HepG2 (cell line): ENCODE measurements around the gene DIAPH1. TPM values are rescaled to one million over a fixed set of nuclear protein-coding genes. Genes with fewer than 3 reads are reported as not detected.

Source experiments
- ATAC-seq: fragments of 200-7000 bp; cut with Tn5 transposase; 3 replicates; pipeline ENCODE4 v1.9.1; 2020; ENCODE audit warnings: mild to moderate bottlenecking, moderate library complexity
- BruUV-seq: library from RNA; stranded (reverse); fragments of 400-500 nt; replicated peaks from 2 replicates; lab custom pipeline; 2021; lab: Mats Ljungman, UMichigan
- CTCF ChIA-PET: fragments of 300-600 bp; formaldehyde crosslinking; extraction: SDS; loops from one replicate; lab custom pipeline; 2021; ENCODE audit warnings: low total read pairs, inconsistent platforms, low intra/inter-chr PET ratio; lab: Yijun Ruan, JAX
- POLR2A ChIA-PET: fragments of 350-600 bp; sonication (Branson Sonifier 250); formaldehyde crosslinking; loops from one replicate; lab custom pipeline; 2020; ENCODE audit warnings: antibody characterized with exemption, inconsistent platforms; lab: Yijun Ruan, JAX
- DNase-seq: peaks from one replicate; pipeline ENCODE4 v3.0.0-alpha.2; 2015; ENCODE audit warnings: low spot score
- FAIRE-seq: peaks from 3 replicates; lab custom pipeline; 2011; peaks lifted over from hg19 to GRCh38; lab: Jason Lieb, UNC
- H2AFZ ChIP-seq: one replicate; pipeline ENCODE4 v1.6.1; 2011; ENCODE audit warnings: low read length, inconsistent platforms
- H3K27ac ChIP-seq: fragments of 300-600 bp; 3 replicates; pipeline ENCODE4 v1.8.0; 2011; ENCODE audit warnings: mixed run types, mild to moderate bottlenecking, mixed read lengths, low read length, inconsistent platforms; ENCODE audit not compliant: insufficient read depth; ENCODE audit errors: extremely low read length
- H3K27me3 ChIP-seq, 2 experiments: fragments of 200-600 bp in 1 of 2; 2 replicates in 1 of 2; 3 replicates in 1 of 2; pipeline versions ENCODE4 v1.6.0 to v1.8.0; 2011; ENCODE audit warnings: low read length in 2 of 2, mild to moderate bottlenecking in 2 of 2, moderate library complexity in 2 of 2, inconsistent platforms in 1 of 2; ENCODE audit not compliant: insufficient read depth in 2 of 2, control insufficient read depth in 1 of 2
- H3K36me3 ChIP-seq, 2 experiments: fragments of 200-600 bp in 1 of 2; replicated peaks in 1 of 2; 2 replicates in 1 of 2; 3 replicates in 1 of 2; pipeline versions ENCODE4 v1.5.1 to v1.8.0; 2011; ENCODE audit warnings: low read length in 2 of 2, inconsistent platforms in 1 of 2; ENCODE audit not compliant: insufficient read depth in 2 of 2, control insufficient read depth in 1 of 2
- H3K4me1 ChIP-seq: 2 replicates; pipeline ENCODE4 v1.5.1; 2012; ENCODE audit warnings: low read length, inconsistent platforms; ENCODE audit not compliant: insufficient read depth
- H3K4me2 ChIP-seq: 2 replicates; pipeline ENCODE4 v1.6.0; 2011; ENCODE audit warnings: low read depth, low read length, inconsistent platforms
- H3K4me3 ChIP-seq, 3 experiments: fragments of 200-600 bp in 1 of 3; sonication (generic), shearing (Covaris generic) in 1 of 3; replicated peaks in 1 of 3; 2 replicates each; pipeline ENCODE4 v1.5.1; 2011 to 2016; ENCODE audit warnings: low read length in 3 of 3, inconsistent platforms in 2 of 3, low read depth in 2 of 3, mild to moderate bottlenecking in 2 of 3, control low read depth in 1 of 3, mixed read lengths in 1 of 3; ENCODE audit not compliant: insufficient read depth in 1 of 3
- H3K79me2 ChIP-seq: one replicate; pipeline ENCODE4 v1.6.1; 2011; ENCODE audit warnings: low read length, inconsistent platforms; ENCODE audit not compliant: insufficient read depth
- H3K9ac ChIP-seq: 2 replicates; pipeline ENCODE4 v1.6.0; 2011; ENCODE audit warnings: mild to moderate bottlenecking, low read depth, low read length, inconsistent platforms; ENCODE audit not compliant: insufficient read depth
- H3K9me3 ChIP-seq: 2 replicates; pipeline ENCODE4 v1.5.1; 2012; ENCODE audit warnings: mild to moderate bottlenecking, low read length
- H4K20me1 ChIP-seq: 2 replicates; pipeline ENCODE4 v1.6.0; 2011; ENCODE audit warnings: inconsistent platforms, mild to moderate bottlenecking, low read length, moderate library complexity; ENCODE audit not compliant: insufficient read depth
- ATF4 ChIP-seq, 2 experiments: fragments of 450-650 bp in 1 of 2; sonication (generic) in 1 of 2; formaldehyde crosslinking; IDR thresholded peaks; 2 replicates each; pipeline versions ENCODE4 v1.5.0 to v1.8.0; 2020 to 2022; ENCODE audit warnings: mild to moderate bottlenecking in 1 of 2, missing genetic modification reagents in 1 of 2
- BCL6 ChIP-seq: IDR thresholded peaks from 2 replicates; pipeline ENCODE4 v1.6.1; 2016; ENCODE audit warnings: missing genetic modification reagents, missing compliant biosample characterization
- CEBPG ChIP-seq: IDR thresholded peaks from 2 replicates; pipeline ENCODE4 v1.6.1; 2016
- HDAC1 ChIP-seq: sonication (generic); formaldehyde crosslinking; IDR thresholded peaks from 2 replicates; pipeline ENCODE4 v1.5.1; 2020; ENCODE audit warnings: mild to moderate bottlenecking, missing genetic modification reagents
- KMT2A ChIP-seq: sonication (generic); formaldehyde crosslinking; IDR thresholded peaks from 2 replicates; pipeline ENCODE4 v1.4.0; 2020; ENCODE audit warnings: missing genetic modification reagents
- MZF1 ChIP-seq: sonication (generic); formaldehyde crosslinking; IDR thresholded peaks from 2 replicates; pipeline ENCODE4 v1.8.1; 2023; ENCODE audit warnings: mild to moderate bottlenecking, missing genetic modification reagents, borderline replicate concordance
- NCOA2 ChIP-seq: sonication (generic); formaldehyde crosslinking; IDR thresholded peaks from 2 replicates; pipeline ENCODE4 v1.8.0; 2022; ENCODE audit warnings: inconsistent platforms
- NFIC ChIP-seq: IDR thresholded peaks from 2 replicates; pipeline ENCODE4 v1.6.1; 2012; ENCODE audit warnings: mild to moderate bottlenecking, low read length, inconsistent platforms
- NFRKB ChIP-seq: fragments of 450-650 bp; IDR thresholded peaks from 2 replicates; pipeline ENCODE4 v1.6.1; 2017
- POLR2AphosphoS5 ChIP-seq: IDR thresholded peaks from 2 replicates; pipeline ENCODE4 v1.6.1; 2012; ENCODE audit warnings: low read depth, low read length
- RBFOX2 ChIP-seq: fragments of 200-400 bp; formaldehyde crosslinking; IDR thresholded peaks from 2 replicates; pipeline ENCODE4 v1.6.1; 2017; ENCODE audit warnings: low read depth, mild to moderate bottlenecking, low read length
- RXRB ChIP-seq: IDR thresholded peaks from 2 replicates; pipeline ENCODE4 v1.6.1; 2016; ENCODE audit warnings: borderline replicate concordance, missing genetic modification reagents, missing compliant biosample characterization
- SATB2 ChIP-seq: sonication (generic); formaldehyde crosslinking; IDR thresholded peaks from 2 replicates; pipeline ENCODE4 v1.5.0; 2020; ENCODE audit warnings: missing genetic modification reagents
- SMC3 ChIP-seq: IDR thresholded peaks from 2 replicates; pipeline ENCODE4 v1.6.1; 2011; ENCODE audit warnings: low read length, improper control_type of control experiment
- ZNF180 ChIP-seq: sonication (generic); formaldehyde crosslinking; IDR thresholded peaks from 2 replicates; pipeline ENCODE4 v1.4.0; 2020; ENCODE audit warnings: low read depth, missing genetic modification reagents, borderline replicate concordance
- ZNF280D ChIP-seq: sonication (generic); formaldehyde crosslinking; IDR thresholded peaks from 2 replicates; pipeline ENCODE4 v1.5.1; 2020; ENCODE audit warnings: mild to moderate bottlenecking, missing genetic modification reagents
- ZNF382 ChIP-seq: sonication (generic); formaldehyde crosslinking; IDR thresholded peaks from 2 replicates; pipeline ENCODE4 v1.5.0; 2020; ENCODE audit warnings: missing genetic modification reagents, mild to moderate bottlenecking, borderline replicate concordance
- ZNF550 ChIP-seq: sonication (generic); formaldehyde crosslinking; IDR thresholded peaks from 2 replicates; pipeline ENCODE4 v1.4.0; 2020; ENCODE audit warnings: mild to moderate bottlenecking, missing genetic modification reagents, borderline replicate concordance
- WGBS: methylation state at CpG from one replicate; pipeline ENCODE4 v1.1.6; 2017; ENCODE audit warnings: low lambda C conversion rate; 5-methylcytosine and 5-hydroxymethylcytosine counted together
- in situ Hi-C: cut with HindIII; loops from 2 replicates; pipeline ENCODE4 v1.10.0; 2017; ENCODE audit warnings: low pct_unique_long_range_greater_than_20kb; ENCODE audit not compliant: extremely low pct_ligation_motif_present
- intact Hi-C: fragments of 100-400 bp; cut with micrococcal nuclease; formaldehyde crosslinking; loops from one replicate; pipeline ENCODE4 v1.10.0; 2022; ENCODE audit not compliant: unreplicated experiment
- polyA plus RNA-seq, 8 experiments: library from polyadenylated mRNA; depleted of rRNA in 3 of 8; stranded (reverse) in 7 of 8; unstranded in 1 of 8; fragments of >200 nt; fragmentation: Illumina TruSeq in 4 of 8; extraction: Trizol in 4 of 8; gene quantifications; 2 replicates each; pipeline versions ENCODE4 v1.2.1 to v1.2.3, GENCODE V29; 2011 to 2016; ENCODE audit warnings: low read depth in 4 of 8, missing spikeins in 1 of 8, mixed read lengths in 1 of 8; ENCODE audit not compliant: insufficient read depth in 1 of 8
- total RNA-seq, 5 experiments: library from RNA; depleted of rRNA; stranded (reverse); fragments of >200 nt; fragmentation: Illumina TruSeq; extraction: Trizol; gene quantifications; 2 replicates each; pipeline ENCODE4 v1.2.3, GENCODE V29; 2016; ENCODE audit warnings: low read depth in 1 of 5
- TF ChIP-seq, protein P1 (sequence below): sonication (generic); formaldehyde crosslinking; IDR thresholded peaks from 2 replicates; pipeline ENCODE4 v1.8.0; 2022; ENCODE audit warnings: mild to moderate bottlenecking, missing genetic modification reagents, borderline replicate concordance
- TF ChIP-seq, protein P2 (sequence below): IDR thresholded peaks from 2 replicates; pipeline ENCODE4 v1.6.1; 2016; ENCODE audit warnings: control low read depth

DIAPH1 gene
- total and polyA plus RNA-seq, 2 of the 13 experiments (the other 11 are each of a cell fraction or from before 2014, with no cell fraction given): 25.1 to 33.9 TPM

- H3K79me2 ChIP-seq: peaks cover 92% of the 10 kb centered on the region
- H3K27me3 ChIP-seq: no peaks in the 10 kb centered on the region
- peak overlapping the region; percentile 81 for H3K4me2 ChIP-seq
- H3K9ac ChIP-seq: peak overlapping the region; percentile 51
- H4K20me1 ChIP-seq: no peaks in the 10 kb centered on the region; the same call in 1 of the 2 replicates
- H3K27ac ChIP-seq: peak overlapping the region; percentile 78
- ATAC-seq (peak; percentile 97), FAIRE-seq (peak; percentile 60), DNase-seq (peak; percentile 83)
- no TSS peak for BruUV-seq
- H3K4me1 ChIP-seq: peaks cover 91% of the 10 kb centered on the region
- WGBS: 0% methylated on average over 1 of the region's 1 CpG
- H2AFZ ChIP-seq: no peak overlapping the region
- no peaks in the 10 kb centered on the region for H3K36me3 ChIP-seq
- CTCF ChIA-PET: interaction anchor here (0.9 kb wide), 1 partner anchor 16 kb away, joined by 4 read pairs; no protein-coding TSS in a partner anchor
- peak overlapping the region; percentile 24 to 49 (median 43); a peak in 5 of 6 replicates for H3K4me3 ChIP-seq
- intact Hi-C loops (loop anchor here (1.0 kb wide), 1 partner anchor 11 kb away; no protein-coding TSS in a partner anchor), in situ Hi-C loops (no loop called here)
- H3K9me3 ChIP-seq: no peaks in the 10 kb centered on the region
- POLR2A ChIA-PET: interaction anchor here (0.8 to 3.9 kb wide), 5 partner anchors 9 to 29 kb away, joined by 3 to 14 read pairs (median 5); partner anchors contain the start of genes DIAPH1, HDAC3 and RELL2
- TF ChIP-seq ZNF382 (CRISPR knock-in tag): no peak
- TF ChIP-seq, protein P1, sequence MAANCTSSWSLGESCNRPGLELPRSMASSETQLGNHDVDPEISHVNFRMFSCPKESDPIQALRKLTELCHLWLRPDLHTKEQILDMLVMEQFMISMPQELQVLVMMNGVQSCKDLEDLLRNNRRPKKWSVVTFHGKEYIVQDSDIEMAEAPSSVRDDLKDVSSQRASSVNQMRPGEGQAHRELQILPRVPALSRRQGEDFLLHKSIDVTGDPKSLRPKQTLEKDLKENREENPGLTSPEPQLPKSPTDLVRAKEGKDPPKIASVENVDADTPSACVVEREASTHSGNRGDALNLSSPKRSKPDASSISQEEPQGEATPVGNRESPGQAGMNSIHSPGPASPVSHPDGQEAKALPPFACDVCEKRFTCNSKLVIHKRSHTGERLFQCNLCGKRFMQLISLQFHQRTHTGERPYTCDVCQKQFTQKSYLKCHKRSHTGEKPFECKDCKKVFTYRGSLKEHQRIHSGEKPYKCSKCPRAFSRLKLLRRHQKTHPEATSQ (CRISPR knock-in tag): no peak
- TF ChIP-seq ZNF280D (CRISPR knock-in tag): 0 out of 2 replicates have a peak, but pooled peaks have one; percentile 38
- TF ChIP-seq, protein P2, sequence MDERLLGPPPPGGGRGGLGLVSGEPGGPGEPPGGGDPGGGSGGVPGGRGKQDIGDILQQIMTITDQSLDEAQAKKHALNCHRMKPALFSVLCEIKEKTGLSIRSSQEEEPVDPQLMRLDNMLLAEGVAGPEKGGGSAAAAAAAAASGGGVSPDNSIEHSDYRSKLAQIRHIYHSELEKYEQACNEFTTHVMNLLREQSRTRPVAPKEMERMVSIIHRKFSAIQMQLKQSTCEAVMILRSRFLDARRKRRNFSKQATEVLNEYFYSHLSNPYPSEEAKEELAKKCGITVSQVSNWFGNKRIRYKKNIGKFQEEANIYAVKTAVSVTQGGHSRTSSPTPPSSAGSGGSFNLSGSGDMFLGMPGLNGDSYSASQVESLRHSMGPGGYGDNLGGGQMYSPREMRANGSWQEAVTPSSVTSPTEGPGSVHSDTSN (CRISPR knock-in tag): no peak
- TF ChIP-seq ZNF180 (CRISPR knock-in tag): no peak
- 0 out of 2 replicates have a peak, but pooled peaks have one; percentile 13 for TF ChIP-seq NCOA2
- peak; percentile 44; the same call in 1 of the 2 replicates for TF ChIP-seq POLR2AphosphoS5
- peak; percentile 60 for TF ChIP-seq CEBPG (CRISPR knock-in tag)
- TF ChIP-seq NFRKB: no peak
- no peak for TF ChIP-seq RXRB (CRISPR knock-in tag)
- no peak for TF ChIP-seq ZNF550
- TF ChIP-seq RBFOX2: no peak
- peak; percentile 56; the same call in 1 of the 2 replicates for TF ChIP-seq SATB2 (CRISPR knock-in tag)
- no peak for TF ChIP-seq KMT2A (CRISPR knock-in tag)
- TF ChIP-seq ATF4 (CRISPR knock-in tag; IDR thresholded peaks at IDR 0.05): no peak
- 0 out of 2 replicates have a peak, but pooled peaks have one; percentile 4 for TF ChIP-seq BCL6 (CRISPR knock-in tag)
- no peak for TF ChIP-seq MZF1 (CRISPR knock-in tag)
- no peak for TF ChIP-seq SMC3
- no peak for TF ChIP-seq HDAC1
- TF ChIP-seq NFIC: peak; percentile 51; the same call in 1 of the 2 replicates
These were observed 10.2 kb downstream of the DIAPH1 start for GRCh38 chr5:141608557-141608956.
